ENCODE measurements around the gene DUS1L. TPM values are rescaled to one million over a fixed set of nuclear protein-coding genes. Genes with fewer than 3 reads are reported as not detected.
A peak's percentile ranks its signal among the peaks of the same experiment; 100 is the strongest.

Gene DUS1L
- total RNA-seq, 8 experiments from 2014 or later, result 32.3 to 91.1 (median 47.2) TPM

- WGBS, 10 experiments, result no CpG with 5 or more reads among the region's 36 CpGs
- peak in 3 of 8 experiments; percentile 6 to 10 (median 7) for ATAC-seq (replicated peaks in 6 of 8)
- Histone ChIP-seq H3K4me1 (replicated peaks in 1 of 2) (peaks cover 24 to 30% of the 10 kb centered on the region in 2 donors), H3K4me3 (peak overlapping the region; percentile 53 to 92 (median 75)), H3K27ac (peak overlapping the region; percentile 95 to 97)
- in situ Hi-C loops (cut with MboI; ENCODE audit: low pct_unique_long_range_greater_than_20kb in 2 of 9, low sequenced_read_pairs in 9 of 9, unreplicated experiment in 9 of 9), result no loop called here
These were observed 32.2 kb upstream of the DUS1L start for GRCh38 chr17:82097919-82098168.

- ATAC-seq (replicated peaks in 6 of 8), result peak; percentile 3 to 12 (median 6)
- in situ Hi-C loops (cut with MboI; ENCODE audit: low pct_unique_long_range_greater_than_20kb in 2 of 9, low sequenced_read_pairs in 9 of 9, unreplicated experiment in 9 of 9), result no loop called here
- peak overlapping the region; percentile 53 to 92 (median 75) for H3K4me3 ChIP-seq
- WGBS, 10 experiments, result 0% methylated on average over 1 of the region's 77 CpGs; no CpG with 5 or more reads in 8 of the 10 experiments
- peaks cover 20 to 26% of the 10 kb centered on the region in 2 donors for H3K4me1 ChIP-seq (replicated peaks in 1 of 2)
- peak overlapping the region; percentile 95 to 97 for H3K27ac ChIP-seq
These were observed 31.7 kb upstream of the DUS1L start for GRCh38 chr17:82097184-82097918.

DNA sequence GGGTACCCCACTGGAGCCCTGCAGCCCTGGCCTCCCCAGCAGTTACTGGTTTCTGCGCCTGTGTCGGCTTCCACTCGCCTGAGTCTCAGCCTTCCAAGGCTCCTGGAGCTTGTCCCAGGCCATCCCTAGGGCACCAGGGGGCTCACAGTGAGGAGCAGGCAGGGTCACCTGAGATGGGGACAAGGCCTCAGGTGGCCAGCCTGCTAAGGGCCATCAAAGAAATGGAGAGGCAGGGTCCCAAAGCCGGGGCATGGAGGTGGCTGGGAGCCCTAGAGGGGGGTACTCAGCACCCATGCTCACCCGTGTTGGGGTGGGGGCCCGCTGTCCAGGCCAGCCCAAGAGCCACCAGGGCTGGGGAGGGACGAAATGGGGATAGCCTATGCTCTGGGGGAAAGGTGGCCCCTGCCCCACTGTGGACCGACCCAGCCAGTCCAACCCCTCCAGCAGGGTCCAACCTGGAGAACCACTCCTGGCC is 31.1 kb upstream of the DUS1L start:
- H3K27ac ChIP-seq, result peak overlapping the region; percentile 95 to 97
- in situ Hi-C loops (cut with MboI; ENCODE audit: low pct_unique_long_range_greater_than_20kb in 2 of 9, low sequenced_read_pairs in 9 of 9, unreplicated experiment in 9 of 9), result no loop called here

DNA sequence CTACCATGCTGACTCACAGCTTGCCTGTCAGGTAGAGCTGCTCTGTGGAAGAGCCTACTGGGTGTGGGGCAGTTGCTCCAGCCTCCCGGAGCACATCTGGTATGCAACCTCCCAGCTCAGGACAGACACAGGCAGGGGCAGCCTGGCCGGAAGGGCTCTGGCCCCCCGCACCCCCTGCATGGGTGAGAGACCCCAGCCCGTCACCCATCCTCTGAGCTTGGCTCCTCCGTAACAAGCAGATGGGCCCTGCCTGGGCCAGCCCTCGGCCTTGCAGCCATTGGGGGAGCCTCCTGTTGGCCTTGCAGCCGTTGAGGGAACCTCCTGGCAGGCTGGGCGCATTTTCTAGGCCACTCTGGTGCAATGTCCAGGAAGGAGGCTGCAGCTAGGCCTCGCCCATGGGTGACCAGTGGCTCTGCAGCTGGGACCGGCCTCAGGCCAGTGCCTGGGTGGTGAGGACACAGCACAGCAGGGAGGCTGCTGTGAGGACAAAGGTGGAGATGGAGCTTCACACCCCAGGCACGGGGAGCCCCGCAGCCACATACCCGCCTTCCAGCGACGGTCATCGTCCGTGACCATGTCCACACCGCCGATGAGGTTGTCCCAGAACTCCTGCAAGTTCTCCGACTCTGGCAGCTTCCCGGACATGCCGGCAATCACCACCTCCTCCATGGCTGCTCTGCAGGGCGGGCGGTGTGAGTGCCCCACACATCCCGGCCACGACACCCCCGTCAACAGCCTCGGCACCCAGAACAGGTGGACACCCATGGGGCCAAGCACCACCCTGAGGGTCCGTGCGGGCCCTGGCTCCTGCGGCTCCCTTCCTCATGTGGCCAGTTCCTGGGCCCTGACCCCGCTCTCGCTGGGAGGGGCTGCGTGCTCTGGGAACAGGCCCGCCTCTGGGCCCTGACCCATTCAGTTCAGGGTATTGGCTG is 30.4 kb upstream of the DUS1L start:
- Histone ChIP-seq H3K4me1 (replicated peaks in 1 of 2) (peaks cover 20 to 26% of the 10 kb centered on the region in 2 donors), H3K4me3 (peak overlapping the region; percentile 53 to 92 (median 75)), H3K27ac (peak overlapping the region; percentile 95 to 97)
- WGBS, 10 experiments, result 60 to 93% methylated on average over 1 to 3 of the region's 35 CpGs; no CpG with 5 or more reads in 8 of the 10 experiments
- in situ Hi-C loops (cut with MboI; ENCODE audit: low pct_unique_long_range_greater_than_20kb in 2 of 9, low sequenced_read_pairs in 9 of 9, unreplicated experiment in 9 of 9), result no loop called here
- ATAC-seq (replicated peaks in 6 of 8), result no peak

More for the DNA sequence above, 31.1 kb upstream of the DUS1L start:
- Histone ChIP-seq H3K4me1 (replicated peaks in 1 of 2) (peaks cover 20 to 26% of the 10 kb centered on the region in 2 donors), H3K4me3 (peak overlapping the region; percentile 53 to 92 (median 75))
- 0 to 50% (median 0%) methylated on average over 1 to 3 of the region's 8 CpGs; no CpG with 5 or more reads in 7 of the 10 experiments for WGBS, 10 experiments
- ATAC-seq (replicated peaks in 6 of 8), result no peak

GRCh38 chr17:82094931-82095776 is 29.6 kb upstream of the DUS1L start:
- in situ Hi-C loops (cut with MboI; ENCODE audit: low pct_unique_long_range_greater_than_20kb in 2 of 9, low sequenced_read_pairs in 9 of 9, unreplicated experiment in 9 of 9), result no loop called here
- 50 to 80% (median 65%) methylated on average over 1 to 5 of the region's 37 CpGs; no CpG with 5 or more reads in 6 of the 10 experiments for WGBS, 10 experiments
- no peak for ATAC-seq (replicated peaks in 6 of 8)
- Histone ChIP-seq H3K27ac (no peak overlapping the region), H3K4me1 (replicated peaks in 1 of 2) (peaks cover 20 to 25% of the 10 kb centered on the region in 2 donors), H3K4me3 (no peak overlapping the region)

DNA sequence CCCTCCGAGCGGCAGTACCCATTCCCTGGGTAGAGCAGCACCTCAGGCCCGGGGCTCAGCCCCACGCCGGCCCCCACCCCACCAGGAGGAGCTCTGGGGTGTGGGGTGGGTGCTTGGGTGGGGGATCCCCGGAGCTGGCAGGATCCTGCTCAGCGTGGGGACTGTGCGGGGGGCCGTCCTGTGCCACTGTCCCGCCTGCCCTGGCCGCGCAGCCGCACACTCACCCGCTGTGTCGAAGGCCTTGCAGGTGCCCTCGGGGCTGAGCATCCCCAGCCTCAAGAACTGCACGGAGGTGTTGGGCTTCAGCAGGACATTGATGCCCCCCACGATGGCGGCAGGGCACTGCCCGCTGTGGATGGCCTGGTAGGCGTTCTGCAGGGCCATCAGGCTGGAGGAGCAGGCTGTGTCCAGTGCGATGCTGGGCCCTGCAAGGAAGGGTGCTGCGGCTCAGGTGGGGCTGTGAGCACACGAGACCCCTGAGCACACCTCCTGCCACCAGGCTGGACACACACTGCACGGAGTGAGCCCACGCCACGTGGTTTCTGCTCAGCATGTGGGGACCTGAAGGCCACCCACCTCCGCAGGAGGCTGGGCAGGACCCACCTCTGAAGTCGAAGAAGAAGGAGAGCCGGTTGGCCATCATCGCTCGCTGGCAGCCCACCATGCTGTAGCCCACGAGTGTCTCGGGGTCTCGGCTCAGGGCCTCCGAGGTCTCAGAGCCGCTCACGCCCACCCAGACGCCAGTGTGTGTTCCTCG is 27.6 kb upstream of the DUS1L start:
- in situ Hi-C loops (cut with MboI; ENCODE audit: low pct_unique_long_range_greater_than_20kb in 2 of 9, low sequenced_read_pairs in 9 of 9, unreplicated experiment in 9 of 9), result no loop called here
- no peak for ATAC-seq (replicated peaks in 6 of 8)
- WGBS, 10 experiments, result 80 to 100% (median 100%) methylated on average over 1 to 8 of the region's 40 CpGs; no CpG with 5 or more reads in 4 of the 10 experiments
- H3K4me3 ChIP-seq, result no peak overlapping the region
- H3K4me1 ChIP-seq (replicated peaks in 1 of 2), result peaks cover 10 to 14% of the 10 kb centered on the region in 2 donors
- H3K27ac ChIP-seq, result no peak overlapping the region

GRCh38 chr17:82092628-82092994 is 27.0 kb upstream of the DUS1L start:
- in situ Hi-C loops (cut with MboI; ENCODE audit: low pct_unique_long_range_greater_than_20kb in 2 of 9, low sequenced_read_pairs in 9 of 9, unreplicated experiment in 9 of 9), result no loop called here
- Histone ChIP-seq H3K4me1 (replicated peaks in 1 of 2) (peaks cover 10 to 14% of the 10 kb centered on the region in 2 donors), H3K4me3 (no peak overlapping the region), H3K27ac (no peak overlapping the region)
- ATAC-seq (replicated peaks in 6 of 8), result no peak
- no CpG with 5 or more reads among the region's 20 CpGs for WGBS, 10 experiments

- peaks cover 10 to 14% of the 10 kb centered on the region in 2 donors for H3K4me1 ChIP-seq (replicated peaks in 1 of 2)
- H3K4me3 ChIP-seq, result no peak overlapping the region
- no peak overlapping the region for H3K27ac ChIP-seq
- in situ Hi-C loops (cut with MboI; ENCODE audit: low pct_unique_long_range_greater_than_20kb in 2 of 9, low sequenced_read_pairs in 9 of 9, unreplicated experiment in 9 of 9), result no loop called here
- no peak for ATAC-seq (replicated peaks in 6 of 8)
- WGBS, 10 experiments, result 90% methylated on average over 8 of the region's 23 CpGs; no CpG with 5 or more reads in 9 of the 10 experiments
These were observed 26.5 kb upstream of the DUS1L start for GRCh38 chr17:82092094-82092586.

GRCh38 chr17:82091264-82092066 is 25.9 kb upstream of the DUS1L start:
- peaks cover 8 to 11% of the 10 kb centered on the region in 2 donors for H3K4me1 ChIP-seq (replicated peaks in 1 of 2)
- ATAC-seq (replicated peaks in 6 of 8), result no peak
- WGBS, 10 experiments, result 93 to 100% (median 100%) methylated on average over 1 to 8 of the region's 37 CpGs; no CpG with 5 or more reads in 7 of the 10 experiments
- no peak overlapping the region for H3K4me3 ChIP-seq
- in situ Hi-C loops (cut with MboI; ENCODE audit: low pct_unique_long_range_greater_than_20kb in 2 of 9, low sequenced_read_pairs in 9 of 9, unreplicated experiment in 9 of 9), result no loop called here
- H3K27ac ChIP-seq, result no peak overlapping the region

DNA sequence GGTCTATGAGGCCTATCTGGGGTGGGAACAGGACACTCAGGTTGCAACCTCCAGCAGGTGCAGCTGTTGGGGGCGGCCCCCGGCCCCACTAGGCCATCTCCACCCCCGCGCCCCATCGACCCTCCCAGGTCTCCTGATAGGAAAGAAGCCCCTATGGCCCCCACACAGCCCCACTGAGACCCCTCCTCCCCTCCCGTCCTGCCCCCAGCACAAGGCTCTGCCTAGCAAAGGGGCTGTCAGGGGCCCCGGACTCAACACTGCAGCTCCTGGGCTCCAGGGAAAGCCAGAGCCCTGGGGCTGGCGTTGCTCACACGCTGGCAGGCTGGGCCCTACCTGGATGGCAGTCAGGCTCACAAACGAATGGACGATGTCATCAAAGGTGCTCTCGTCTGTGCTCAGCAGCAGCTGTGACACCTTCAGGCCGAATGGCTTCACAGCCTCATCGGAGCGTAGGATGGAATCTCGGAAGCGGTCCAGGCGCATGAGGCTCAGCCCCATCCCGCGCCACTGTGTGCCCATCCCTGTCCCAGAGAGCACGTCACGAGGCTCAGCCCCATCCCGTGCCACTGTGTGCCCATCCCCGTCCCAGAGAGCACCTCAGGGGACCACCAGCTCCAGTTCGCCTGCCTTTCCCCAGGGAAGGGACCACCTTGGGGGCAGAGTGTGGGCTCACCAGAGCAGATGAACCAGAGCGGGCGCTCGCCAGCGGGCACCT is 25.1 kb upstream of the DUS1L start:
- Histone ChIP-seq H3K4me3 (no peak overlapping the region), H3K27ac (no peak overlapping the region), H3K4me1 (replicated peaks in 1 of 2) (peaks cover under 1 to 3% of the 10 kb centered on the region in 2 donors)
- in situ Hi-C loops (cut with MboI; ENCODE audit: low pct_unique_long_range_greater_than_20kb in 2 of 9, low sequenced_read_pairs in 9 of 9, unreplicated experiment in 9 of 9), result no loop called here
- ATAC-seq (replicated peaks in 6 of 8), result no peak
- 100% methylated on average over 2 of the region's 29 CpGs; no CpG with 5 or more reads in 9 of the 10 experiments for WGBS, 10 experiments
